ENCODE results near the gene NOTCH3.

Gene NOTCH3

GRCh38 chr19:15235781-15236180 is 35.0 kb upstream of the NOTCH3 start:
- no peak for DNase-seq

GRCh38 chr19:15234431-15235130 is 33.8 kb upstream of the NOTCH3 start:
- DNase-seq, result no peak

- no peak for DNase-seq
These were observed 30.5 kb upstream of the NOTCH3 start for GRCh38 chr19:15231271-15231670.

GRCh38 chr19:15227261-15227660 is 26.5 kb upstream of the NOTCH3 start:
- DNase-seq, result no peak

GRCh38 chr19:15225760-15226159 is 25.0 kb upstream of the NOTCH3 start:
- DNase-seq, result no peak

GRCh38 chr19:15223649-15224361 is 23.0 kb upstream of the NOTCH3 start:
- DNase-seq, result peak; percentile 32

GRCh38 chr19:15222738-15223648 is 22.2 kb upstream of the NOTCH3 start:
- peak; percentile 92 for DNase-seq

GRCh38 chr19:15220833-15221232 is 20.0 kb upstream of the NOTCH3 start:
- DNase-seq, result no peak

- no peak for DNase-seq
These were observed 17.7 kb upstream of the NOTCH3 start for GRCh38 chr19:15218501-15218900.

GRCh38 chr19:15216363-15216762 is 15.6 kb upstream of the NOTCH3 start:
- no peak for DNase-seq

- DNase-seq, result no peak
These were observed 13.1 kb upstream of the NOTCH3 start for GRCh38 chr19:15213715-15214381.

- DNase-seq, result no peak
These were observed 11.9 kb upstream of the NOTCH3 start for GRCh38 chr19:15212711-15213110.

- DNase-seq, result no peak
These were observed 9.6 kb upstream of the NOTCH3 start for GRCh38 chr19:15210323-15210781.

GRCh38 chr19:15201374-15202023 is 704 bp upstream of the NOTCH3 start:
- DNase-seq, result no peak

- DNase-seq, result no peak
These were observed 888 bp downstream of the NOTCH3 start for GRCh38 chr19:15199661-15200552.

GRCh38 chr19:15198951-15199660 is 1.7 kb downstream of the NOTCH3 start:
- no peak for DNase-seq

- DNase-seq, result no peak
These were observed 2.9 kb downstream of the NOTCH3 start for GRCh38 chr19:15197942-15198341.

GRCh38 chr19:15197275-15197941 is 3.4 kb downstream of the NOTCH3 start:
- DNase-seq, result peak; percentile 11

GRCh38 chr19:15196360-15197005 is 4.3 kb downstream of the NOTCH3 start:
- no peak for DNase-seq
